Breast epithelium (tissue), 4 donors: ENCODE results near the gene CCDC134. TPM values are rescaled to one million over a fixed set of nuclear protein-coding genes. Genes with fewer than 3 reads are reported as not detected.

Experiments
- DNase-seq, 2 donors: peaks; one replicate each; pipeline ENCODE4 v3.0.0-alpha.2; 2019; ENCODE audit warnings: low spot score in 2 of 2
- H3K27ac ChIP-seq, 2 donors: fragments of 200-600 bp; sonication (generic) in 1 of 2; one replicate each; pipeline ENCODE4 v1.5.1; 2016 to 2019; ENCODE audit warnings: mild to moderate bottlenecking in 1 of 2
- H3K27me3 ChIP-seq, 2 donors: fragments of 200-600 bp; sonication (generic) in 1 of 2; one replicate each; pipeline versions ENCODE4 v1.5.1 to v1.6.0; 2017 to 2019; ENCODE audit warnings: control low read depth in 1 of 2, mild to moderate bottlenecking in 1 of 2
- H3K36me3 ChIP-seq: fragments of 200-600 bp; one replicate; pipeline ENCODE4 v1.5.1; 2019
- H3K4me1 ChIP-seq, 2 donors: fragments of 200-600 bp; sonication (generic); one replicate each; pipeline ENCODE4 v1.5.1; 2016 to 2019; ENCODE audit warnings: control low read depth in 1 of 2
- H3K4me3 ChIP-seq, 3 donors: fragments of 200-600 bp; sonication (generic); 1 replicate in 2 of 3; 2 replicates in 1 of 3; pipeline ENCODE4 v1.5.1; 2016 to 2019; ENCODE audit warnings: mild to moderate bottlenecking in 3 of 3, moderate library complexity in 2 of 3
- H3K9me3 ChIP-seq, 2 donors: fragments of 200-600 bp; sonication (generic) in 1 of 2; one replicate each; pipeline ENCODE4 v1.5.1; 2016 to 2019; ENCODE audit warnings: control low read depth in 1 of 2
- POLR2A ChIP-seq: fragments of 450-650 bp; IDR thresholded peaks from one replicate; pipeline ENCODE4 v1.6.1; 2016; ENCODE audit warnings: antibody characterized with exemption, mild to moderate bottlenecking, moderate library complexity
- POLR2AphosphoS5 ChIP-seq, 3 donors: sonication (generic); formaldehyde crosslinking; IDR thresholded peaks; one replicate each; pipeline ENCODE4 v1.6.1; 2017; ENCODE audit warnings: antibody characterized with exemption in 3 of 3
- intact Hi-C: fragments of 100-400 bp; cut with DNase I; formaldehyde crosslinking; loops from one replicate; pipeline ENCODE4 v1.15.1; 2023; ENCODE audit warnings: low total_unique reads
- total RNA-seq, 3 donors: library from RNA; depleted of rRNA; stranded (reverse); fragments of >200 nt; gene quantifications; one replicate each; pipeline ENCODE4 v1.1.0, GENCODE V29; 2016
- TF ChIP-seq, protein P1 (sequence below), 3 donors: fragments of 450-650 bp; IDR thresholded peaks; one replicate each; pipeline ENCODE4 v1.5.1; 2016 to 2017; ENCODE audit warnings: antibody characterized with exemption in 3 of 3, mild to moderate bottlenecking in 3 of 3, moderate library complexity in 3 of 3

CCDC134 gene
- 10 to 100 TPM in 2 of 3 donors, 1 to 10 TPM in 1; 4.0 to 12.3 (median 10.8) TPM for total RNA-seq

DNA sequence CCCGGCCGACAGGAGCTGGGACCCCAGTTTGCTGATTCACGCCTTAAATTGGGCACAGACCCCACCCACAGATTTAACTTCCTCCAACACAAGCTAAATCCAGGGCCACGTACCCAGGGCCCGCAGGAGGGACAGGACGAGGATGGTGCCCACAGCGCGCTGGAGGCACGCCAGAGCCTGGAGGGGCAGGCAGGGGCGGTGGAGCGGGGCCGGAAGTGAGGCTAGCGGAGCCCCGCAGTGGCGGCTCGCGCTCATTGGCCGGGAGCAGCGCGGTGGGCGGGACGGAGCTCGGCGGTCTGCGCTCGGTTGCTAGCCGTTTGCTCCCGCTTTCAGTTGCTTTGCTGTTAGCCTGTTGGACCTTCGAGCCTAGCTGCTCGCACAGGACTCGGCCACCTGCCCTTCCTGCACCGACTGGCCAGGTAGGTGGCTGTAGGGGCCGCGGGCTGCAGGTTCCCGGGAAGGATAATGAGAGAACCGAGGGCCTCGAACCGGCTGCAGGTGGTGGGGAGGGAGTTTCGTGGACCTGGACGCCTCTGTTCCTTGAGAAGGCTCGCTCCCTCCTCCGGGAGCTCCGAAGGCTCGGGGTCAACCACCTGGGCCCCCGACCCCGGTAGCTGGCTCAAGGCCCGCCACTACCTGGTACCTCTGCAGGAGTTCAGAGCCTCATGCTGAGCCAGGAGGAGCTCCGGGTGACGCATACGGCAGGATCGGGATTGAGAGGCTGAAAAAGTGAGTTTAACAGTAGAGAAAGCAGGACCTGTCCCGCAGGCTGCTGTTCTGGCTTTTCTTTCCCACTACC lies at the start of gene CCDC134:
Gene CCDC134 (plus strand): TSS at position 332 of the 799 bp plus-strand sequence. CDS start 8,212 bp downstream, outside the sequence.
- DNase-seq = peak; percentile 84 to 91
- peak within 1 kb of the TSS; percentile 89 to 92 for H3K27ac ChIP-seq
- peaks cover 6 to 15% of the 10 kb centered on the region in 2 donors for H3K4me1 ChIP-seq
- no peaks in the 10 kb centered on the region for H3K36me3 ChIP-seq
- H3K4me3 ChIP-seq = peak within 1 kb of the TSS; percentile 78 to 89 (median 87)
- intact Hi-C loops = no loop called here
- TF ChIP-seq POLR2AphosphoS5 (IDR thresholded peaks at IDR 0.05) = peak; percentile 64 to 89 (median 83)
- peak; percentile 49 for TF ChIP-seq POLR2A
- TF ChIP-seq, protein P1, sequence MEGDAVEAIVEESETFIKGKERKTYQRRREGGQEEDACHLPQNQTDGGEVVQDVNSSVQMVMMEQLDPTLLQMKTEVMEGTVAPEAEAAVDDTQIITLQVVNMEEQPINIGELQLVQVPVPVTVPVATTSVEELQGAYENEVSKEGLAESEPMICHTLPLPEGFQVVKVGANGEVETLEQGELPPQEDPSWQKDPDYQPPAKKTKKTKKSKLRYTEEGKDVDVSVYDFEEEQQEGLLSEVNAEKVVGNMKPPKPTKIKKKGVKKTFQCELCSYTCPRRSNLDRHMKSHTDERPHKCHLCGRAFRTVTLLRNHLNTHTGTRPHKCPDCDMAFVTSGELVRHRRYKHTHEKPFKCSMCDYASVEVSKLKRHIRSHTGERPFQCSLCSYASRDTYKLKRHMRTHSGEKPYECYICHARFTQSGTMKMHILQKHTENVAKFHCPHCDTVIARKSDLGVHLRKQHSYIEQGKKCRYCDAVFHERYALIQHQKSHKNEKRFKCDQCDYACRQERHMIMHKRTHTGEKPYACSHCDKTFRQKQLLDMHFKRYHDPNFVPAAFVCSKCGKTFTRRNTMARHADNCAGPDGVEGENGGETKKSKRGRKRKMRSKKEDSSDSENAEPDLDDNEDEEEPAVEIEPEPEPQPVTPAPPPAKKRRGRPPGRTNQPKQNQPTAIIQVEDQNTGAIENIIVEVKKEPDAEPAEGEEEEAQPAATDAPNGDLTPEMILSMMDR (IDR thresholded peaks at IDR 0.05) = no peak
- H3K27me3 ChIP-seq = no peaks in the 10 kb centered on the region
- no peaks in the 10 kb centered on the region for H3K9me3 ChIP-seq

DNA sequence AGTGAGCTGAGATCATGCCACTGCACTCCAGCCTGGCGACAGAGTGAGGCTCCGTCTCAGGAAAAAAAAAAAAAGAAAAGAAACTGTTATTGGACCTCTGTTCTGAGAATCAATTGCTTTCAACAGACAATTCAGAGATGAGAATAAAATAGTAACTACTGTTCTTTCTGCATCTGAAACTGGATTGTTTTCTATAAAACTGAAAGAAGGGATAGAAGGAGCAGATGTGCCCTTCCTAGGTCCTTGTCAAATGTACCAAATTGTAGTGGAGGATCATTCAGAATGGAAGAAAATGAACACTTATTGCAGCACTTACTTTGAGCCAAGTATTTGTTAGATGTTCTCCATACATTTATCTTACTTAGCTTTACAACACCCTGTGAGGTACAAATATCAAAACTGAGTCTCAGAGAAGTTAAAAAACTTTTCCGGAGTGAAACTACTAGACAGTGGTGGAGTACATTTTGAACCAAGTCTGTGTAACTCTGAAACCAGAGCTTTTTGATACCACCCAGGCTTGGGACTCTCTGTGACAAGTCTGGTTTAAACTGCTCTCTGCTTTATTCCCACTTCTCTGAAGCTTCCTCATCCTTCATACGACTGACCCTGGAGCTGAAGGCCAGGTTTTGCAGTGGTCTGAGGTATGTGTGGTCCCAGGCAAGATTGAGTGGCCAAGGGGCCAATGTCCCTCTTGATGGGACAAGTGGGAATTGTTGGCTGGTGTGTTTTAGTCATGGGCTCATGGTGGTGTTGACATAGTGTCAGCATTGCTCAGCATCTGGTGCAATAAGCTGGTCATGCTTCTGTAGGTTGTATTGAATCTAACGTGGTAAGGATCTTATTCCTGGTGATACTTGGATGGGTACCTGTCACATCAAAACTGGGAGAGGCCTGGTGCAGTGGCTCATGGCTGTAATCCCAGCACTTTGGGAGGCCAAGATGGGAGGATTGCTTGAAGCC lies 48.2 kb upstream of the CCDC134 start:
- Histone ChIP-seq H3K4me3 (no peak overlapping the region), H3K9me3 (no peaks in the 10 kb centered on the region), H3K27ac (no peak overlapping the region), H3K4me1 (no peaks in the 10 kb centered on the region), H3K36me3 (no peaks in the 10 kb centered on the region), H3K27me3 (no peaks in the 10 kb centered on the region)
- intact Hi-C loops = no loop called here
- no peak for DNase-seq
- no peak for TF ChIP-seq POLR2AphosphoS5 (IDR thresholded peaks at IDR 0.05)

GRCh38 chr22:41753984-41754383 lies 46.5 kb upstream of the CCDC134 start:
- Histone ChIP-seq H3K4me1 (no peaks in the 10 kb centered on the region), H3K4me3 (no peak overlapping the region), H3K9me3 (no peaks in the 10 kb centered on the region), H3K27me3 (no peaks in the 10 kb centered on the region), H3K27ac (no peak overlapping the region), H3K36me3 (no peaks in the 10 kb centered on the region)
- intact Hi-C loops = no loop called here
- DNase-seq = no peak
- no peak for TF ChIP-seq POLR2AphosphoS5 (IDR thresholded peaks at IDR 0.05)
- TF ChIP-seq POLR2A = no peak
- TF ChIP-seq, protein P1 (IDR thresholded peaks at IDR 0.05) = no peak

DNA sequence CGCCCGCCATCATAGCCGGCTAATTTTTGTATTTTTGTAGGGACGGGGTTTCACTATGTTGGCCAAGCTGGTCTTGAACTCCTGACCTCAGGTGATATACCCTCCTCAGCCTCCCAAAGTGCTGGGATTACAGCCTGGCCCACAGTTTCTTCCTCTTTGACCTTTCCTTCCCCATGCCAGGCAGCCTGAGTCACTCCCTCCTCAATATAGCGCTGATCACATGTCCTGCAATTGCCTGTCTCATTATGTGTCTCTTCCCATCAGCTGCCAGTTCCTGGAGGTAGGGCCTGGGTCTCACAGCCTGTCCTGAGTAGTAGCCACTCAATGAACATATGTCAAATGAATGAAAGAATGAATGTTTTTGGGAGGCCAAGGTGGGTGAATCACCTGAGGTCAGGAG lies 43.0 kb upstream of the CCDC134 start:
- TF ChIP-seq POLR2A (no peak), POLR2AphosphoS5 (IDR thresholded peaks at IDR 0.05) (no peak)
- TF ChIP-seq, protein P1 (IDR thresholded peaks at IDR 0.05) = no peak
- H3K9me3 ChIP-seq = no peaks in the 10 kb centered on the region
- no peak overlapping the region for H3K4me3 ChIP-seq
- DNase-seq = no peak
- no peak overlapping the region for H3K27ac ChIP-seq
- H3K27me3 ChIP-seq = no peaks in the 10 kb centered on the region
- no peaks in the 10 kb centered on the region for H3K4me1 ChIP-seq
- intact Hi-C loops = no loop called here
- no peaks in the 10 kb centered on the region for H3K36me3 ChIP-seq

- no peaks in the 10 kb centered on the region for H3K4me1 ChIP-seq
- TF ChIP-seq, protein P1 (IDR thresholded peaks at IDR 0.05) = no peak
- no peaks in the 10 kb centered on the region for H3K27me3 ChIP-seq
- H3K4me3 ChIP-seq = no peak overlapping the region
- DNase-seq = no peak
- H3K27ac ChIP-seq = no peak overlapping the region
- H3K9me3 ChIP-seq = no peaks in the 10 kb centered on the region
- H3K36me3 ChIP-seq = no peaks in the 10 kb centered on the region
- intact Hi-C loops = no loop called here
Measured at GRCh38 chr22:41758231-41758630, 42.2 kb upstream of the CCDC134 start.
